NCI-H446 treated with DMSO at 0.1 percent for 48 hours (cell line): Measurements from ENCODE around the gene DNAH7.
A peak's percentile ranks its signal among the peaks of the same experiment; 100 is the strongest.
"Not testable (repeated sequence)": the region's sequence is repeated elsewhere in the genome, so short reads cannot be mapped to it uniquely, and the experiment has no call there.

ENCODE experiments used
- DNase-seq: peaks from one replicate; lab custom pipeline; 2025; lab: John Stamatoyannopoulos, UW

The DNAH7 gene

GRCh38 chr2:196068271-196069209 is at the start of gene DNAH7:
TSS of gene DNAH7 (minus strand) at chr2:196068837. CDS start at chr2:196068711, 126 bp downstream.
- DNase-seq, result peak; percentile 37

DNA sequence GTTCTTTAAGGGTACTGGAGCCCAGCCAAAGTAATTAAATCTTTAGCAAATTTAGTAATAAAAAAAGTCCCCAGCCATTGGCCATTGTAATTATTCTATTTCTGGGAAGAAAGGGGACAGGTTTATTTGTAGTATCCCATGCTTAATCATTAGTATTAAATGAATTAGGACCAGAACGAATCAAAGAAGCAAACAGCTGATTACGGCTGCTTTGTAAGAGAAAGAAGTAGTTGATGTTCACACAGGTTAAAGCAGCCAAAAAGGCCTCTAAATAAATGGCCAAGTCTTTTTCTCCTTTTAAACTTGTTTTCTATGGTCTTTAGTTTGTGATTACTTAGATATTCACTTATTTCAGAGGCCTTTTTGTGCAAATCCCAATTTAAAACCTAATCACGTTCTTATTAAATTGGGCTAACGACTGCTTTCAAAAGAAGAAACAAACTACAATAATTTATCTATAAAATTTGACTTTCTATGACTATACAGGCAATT is 48.6 kb upstream of the DNAH7 start:
- no peak for DNase-seq

DNA sequence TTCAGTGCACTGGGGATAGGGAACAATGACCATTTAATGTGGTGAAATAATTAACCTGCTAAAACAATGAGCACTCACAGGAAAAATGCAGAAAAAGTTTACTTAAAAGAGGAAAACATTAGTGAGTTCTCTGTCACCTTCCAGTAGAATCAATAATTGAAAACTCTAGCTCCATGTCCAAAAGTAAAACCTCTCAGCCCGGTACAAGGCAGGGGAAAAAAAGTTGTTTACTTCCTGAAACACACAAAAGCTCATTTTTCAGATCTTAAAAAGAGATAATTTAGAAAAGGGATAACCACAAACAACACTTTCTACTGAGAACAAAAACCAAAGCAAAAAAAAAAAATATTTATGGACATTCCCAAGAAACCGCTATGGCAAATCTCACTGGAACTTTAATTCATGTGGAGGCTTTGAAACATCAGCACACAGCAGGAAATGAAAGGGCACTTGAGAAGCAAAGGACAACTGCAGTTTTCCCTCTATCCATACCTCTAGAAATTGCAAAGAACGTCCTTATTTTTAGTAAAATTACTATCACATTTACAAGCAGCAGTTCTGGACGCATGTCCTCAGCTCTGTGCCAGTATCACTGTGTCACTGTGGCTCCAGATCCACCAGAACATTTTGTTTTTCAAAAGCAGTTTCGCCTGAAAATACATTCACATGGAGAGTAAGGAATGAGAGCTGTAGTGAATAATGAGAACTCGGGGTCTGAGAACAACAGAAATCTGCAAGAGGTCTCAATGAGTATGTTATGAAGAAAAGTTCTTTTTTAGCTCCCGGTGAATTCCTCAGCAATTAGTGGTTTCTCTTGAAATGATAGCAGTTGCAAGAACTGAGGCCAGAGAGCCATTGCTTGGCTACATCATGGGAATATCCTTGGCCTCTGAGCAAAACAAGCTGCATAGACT is 44.7 kb upstream of the DNAH7 start:
- DNase-seq, result no peak

DNA sequence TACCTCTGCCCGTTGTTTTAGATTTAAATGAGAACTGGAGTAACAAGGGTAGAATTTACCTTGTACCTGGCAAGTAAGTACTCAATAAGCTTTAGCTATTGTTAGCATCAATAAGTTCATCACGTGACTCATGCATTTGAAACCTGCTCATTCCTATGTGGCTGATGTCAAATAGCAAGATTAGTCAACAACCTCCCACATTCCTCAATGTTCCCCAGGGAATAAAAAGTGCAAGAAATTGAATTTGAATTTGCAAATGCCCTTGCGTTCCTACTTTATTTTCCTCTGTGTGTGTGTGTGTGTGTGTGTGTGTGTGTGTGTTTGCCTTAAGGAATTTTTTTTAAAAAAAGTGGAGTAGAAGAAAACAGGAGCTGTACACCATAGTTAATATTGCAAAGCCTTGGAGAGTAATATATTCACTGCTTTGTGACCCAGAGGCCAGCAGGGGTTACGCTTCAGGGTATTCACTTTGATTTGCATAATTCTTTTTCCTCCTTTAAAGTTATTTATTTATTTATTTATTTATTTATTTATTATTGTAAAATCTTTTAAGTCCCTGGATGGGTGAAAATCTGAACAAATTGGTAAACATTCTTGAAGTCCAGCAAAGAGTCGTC is 43.9 kb upstream of the DNAH7 start:
- no peak for DNase-seq

DNA sequence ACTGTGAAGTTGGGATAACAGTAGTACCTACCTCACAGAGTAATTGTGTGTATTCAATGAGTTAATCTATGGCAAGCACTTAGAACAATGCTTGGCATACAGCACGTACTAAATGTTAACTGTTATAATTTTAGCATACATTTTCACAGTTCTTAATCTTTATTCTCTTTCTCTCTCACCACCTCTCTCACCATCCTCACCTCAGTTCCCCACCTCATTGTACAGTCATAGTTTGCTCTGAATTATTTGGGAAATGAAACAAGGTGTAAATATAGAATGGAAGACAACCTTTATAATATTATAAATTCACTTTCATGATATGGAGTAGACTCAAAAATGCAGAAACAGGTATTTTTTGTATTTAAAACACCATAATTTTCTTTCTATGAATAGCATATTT is 40.0 kb upstream of the DNAH7 start:
- no peak for DNase-seq

DNA sequence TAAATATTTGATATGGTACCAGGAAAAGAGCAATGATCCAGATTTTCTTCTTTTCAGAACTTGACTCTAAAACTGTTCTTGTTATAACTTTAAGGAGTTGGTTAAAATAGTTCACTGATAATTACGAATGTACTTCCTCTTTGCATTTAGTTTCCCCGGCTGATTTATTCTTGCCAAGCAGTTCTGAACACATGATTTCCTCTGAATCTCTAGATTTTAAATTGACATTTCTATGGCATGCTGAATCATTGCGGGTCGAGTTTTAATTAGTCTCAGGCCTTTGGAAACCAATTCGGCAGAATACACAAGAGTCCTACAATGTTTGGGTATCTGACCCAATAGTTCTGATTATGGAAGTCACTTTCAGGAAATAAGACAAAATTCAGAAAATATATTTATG is 37.3 kb upstream of the DNAH7 start:
- no peak for DNase-seq

- no peak for DNase-seq
Measured at GRCh38 chr2:196104066-196104465, 35.4 kb upstream of the DNAH7 start.

GRCh38 chr2:196103626-196104025 is 35.0 kb upstream of the DNAH7 start:
- DNase-seq, result no peak

- DNase-seq, result no peak
Measured at GRCh38 chr2:196101325-196101991, 32.8 kb upstream of the DNAH7 start.

DNA sequence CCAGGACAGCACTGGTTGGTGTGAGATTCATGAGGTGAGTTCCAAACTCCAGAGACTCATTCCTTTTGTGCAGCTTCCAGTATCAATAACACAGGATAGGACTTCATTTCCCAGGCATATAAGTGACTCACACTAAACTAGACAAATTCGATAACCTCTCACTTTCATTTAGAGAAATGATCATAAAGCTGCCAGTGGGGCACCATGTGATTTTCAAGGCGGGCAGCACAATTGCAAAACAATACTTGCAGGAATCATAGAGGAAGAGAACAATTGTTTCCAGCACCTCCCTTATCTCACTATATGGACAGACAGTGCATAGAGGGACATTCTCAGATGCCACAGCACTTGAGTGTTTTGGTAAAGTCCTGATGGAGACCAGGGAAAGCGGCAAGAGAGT is 31.3 kb upstream of the DNAH7 start:
- DNase-seq, result no peak

DNA sequence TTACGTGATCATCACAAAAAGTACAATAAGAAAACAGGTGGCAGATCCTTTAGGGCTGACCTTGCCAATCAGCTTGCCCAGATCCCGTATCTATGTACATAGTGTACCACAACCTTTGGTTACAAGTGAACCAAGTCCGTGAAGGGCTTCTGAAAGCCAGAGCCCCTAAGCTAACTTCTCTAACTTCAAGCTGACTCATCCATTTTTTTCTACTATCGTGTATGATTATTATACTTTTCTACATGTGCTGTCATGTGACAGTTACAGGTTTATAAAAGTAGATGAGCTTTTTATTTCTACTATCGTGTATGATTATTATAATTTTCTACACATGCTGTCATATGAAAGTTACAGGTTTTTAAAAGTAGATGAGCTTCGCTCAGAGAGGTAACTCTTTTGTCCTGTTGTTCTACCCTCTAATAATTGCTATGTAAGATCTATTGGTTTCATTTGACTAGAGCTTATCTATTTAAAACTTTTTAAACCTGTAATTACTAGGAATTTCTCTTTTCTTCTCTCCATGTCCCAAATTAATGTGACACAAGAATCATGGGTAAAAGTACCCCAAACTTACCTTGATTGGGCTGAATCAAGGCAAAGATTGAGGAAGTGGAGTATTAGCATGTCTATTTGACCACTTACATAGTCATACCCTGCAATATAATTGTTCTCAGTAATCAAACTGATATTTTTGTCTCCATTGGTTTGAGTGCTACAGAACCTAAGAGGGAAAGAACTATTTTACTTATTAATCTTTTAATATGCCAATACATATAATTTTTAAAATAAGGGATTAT is 29.4 kb upstream of the DNAH7 start:
- DNase-seq, result no peak

DNA sequence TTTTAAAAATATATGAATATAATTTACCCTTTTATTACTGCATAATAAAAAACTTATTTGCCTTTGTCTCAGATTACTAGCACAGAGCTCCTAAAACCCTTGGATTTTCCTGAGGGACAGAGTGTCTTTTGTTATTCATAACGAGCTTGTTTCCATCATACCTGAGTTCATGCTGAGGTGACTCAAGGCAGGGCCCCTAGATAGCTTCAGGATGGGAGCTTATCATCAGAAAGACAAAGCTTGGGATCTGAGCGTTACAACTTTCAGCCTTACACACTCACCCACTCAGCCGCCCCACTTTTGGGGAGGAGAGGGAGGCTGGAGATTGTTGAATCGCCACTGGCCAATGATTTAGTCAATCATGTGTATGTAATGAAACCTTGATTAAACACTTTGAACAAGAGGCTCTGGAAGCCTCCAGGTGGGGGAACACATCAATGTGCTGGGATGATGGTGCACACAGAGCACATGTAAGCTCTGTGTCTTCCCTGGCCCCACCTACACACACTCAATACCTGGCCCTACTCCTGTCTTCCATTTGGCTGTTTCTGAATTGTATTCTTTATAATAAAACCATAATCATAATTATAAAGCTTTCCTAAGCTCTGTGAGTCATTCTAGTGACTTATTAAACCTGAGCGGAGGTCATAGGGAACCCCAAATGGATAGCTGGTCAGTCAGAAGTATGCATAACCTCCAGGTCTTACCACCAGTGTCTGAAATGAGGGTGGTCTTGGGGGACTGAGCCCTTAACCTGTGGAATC is 28.5 kb upstream of the DNAH7 start:
- no peak for DNase-seq

DNA sequence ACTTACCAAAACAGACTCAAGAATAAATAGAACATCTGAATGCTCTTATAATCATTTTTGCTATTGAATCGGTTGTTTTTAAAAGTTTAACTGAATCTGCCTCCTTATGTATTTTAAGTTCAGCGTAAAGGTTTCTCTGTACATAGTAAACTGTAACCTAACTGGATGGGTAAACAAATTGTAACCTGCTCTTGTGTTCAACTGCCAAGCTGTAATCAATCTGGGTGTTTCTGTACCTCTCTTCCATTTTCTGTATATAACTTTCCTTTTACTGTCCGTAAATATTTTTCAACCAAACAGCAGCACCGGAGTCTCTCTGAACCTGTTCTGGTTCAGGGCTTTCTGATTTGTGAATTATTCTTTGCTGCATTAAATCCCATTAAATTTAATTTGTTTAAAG is 27.6 kb upstream of the DNAH7 start:
- no peak for DNase-seq

- DNase-seq, result not testable (repeated sequence)
Measured at GRCh38 chr2:196089448-196089847, 20.8 kb upstream of the DNAH7 start.

- no peak for DNase-seq
Measured at GRCh38 chr2:196088203-196088602, 19.6 kb upstream of the DNAH7 start.

DNA sequence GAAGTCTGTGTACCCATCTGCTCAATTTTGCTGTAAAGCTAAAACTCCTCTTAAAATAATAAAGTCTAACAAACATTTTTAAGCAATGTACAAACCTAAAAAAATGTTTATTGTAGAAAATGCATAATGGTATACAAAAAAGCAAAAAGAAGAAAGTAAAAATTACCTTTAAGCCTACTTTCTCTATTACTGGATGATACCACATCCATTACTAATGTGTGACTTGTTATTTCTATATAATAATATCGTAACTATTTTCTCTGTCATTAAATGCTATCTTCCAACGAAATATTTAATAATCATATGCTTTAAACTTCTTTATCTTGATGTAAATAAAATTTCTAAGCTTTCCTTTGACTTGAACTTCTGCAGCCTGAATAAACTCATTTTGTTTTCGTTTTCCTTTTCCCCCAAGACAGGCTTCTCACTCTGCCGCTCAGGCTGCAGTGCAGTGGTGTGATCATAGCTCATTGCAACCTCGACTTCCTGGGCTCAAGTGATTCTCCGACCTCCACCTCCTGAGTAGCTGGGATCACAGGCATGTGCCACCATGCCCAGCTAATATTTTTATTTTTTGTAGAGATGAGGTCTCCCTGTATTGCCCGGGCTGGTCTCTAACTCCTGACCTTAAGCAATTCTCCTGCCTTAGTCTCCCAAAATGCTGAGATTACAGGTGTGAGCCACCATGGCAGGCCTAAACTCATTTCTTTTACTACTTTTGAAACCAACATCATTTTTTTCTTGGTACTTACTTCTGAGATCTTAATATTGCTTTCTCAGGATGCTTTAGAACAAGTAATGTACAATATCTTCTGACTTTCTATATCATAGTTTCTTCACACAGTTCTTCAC is 18.1 kb upstream of the DNAH7 start:
- DNase-seq, result no peak

GRCh38 chr2:196083601-196084000 is 15.0 kb upstream of the DNAH7 start:
- no peak for DNase-seq

DNA sequence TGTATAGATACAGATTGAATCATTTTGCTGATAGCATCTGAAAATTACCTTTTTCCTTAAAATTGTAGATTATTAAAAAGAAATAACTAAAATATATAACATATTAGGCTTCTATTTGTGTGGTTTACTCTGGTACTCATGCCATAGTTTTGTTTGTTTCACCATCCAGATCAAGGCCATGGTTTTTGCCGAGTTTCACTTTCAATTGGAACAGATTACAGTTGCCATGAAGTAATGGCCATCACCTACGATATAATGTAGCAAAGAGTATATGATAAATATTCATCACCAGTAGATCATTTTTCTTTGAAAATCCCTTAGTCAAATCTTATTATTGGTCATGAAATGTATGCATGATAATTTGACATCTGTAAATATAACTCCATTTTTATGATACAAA is 11.9 kb upstream of the DNAH7 start:
- DNase-seq, result no peak

DNA sequence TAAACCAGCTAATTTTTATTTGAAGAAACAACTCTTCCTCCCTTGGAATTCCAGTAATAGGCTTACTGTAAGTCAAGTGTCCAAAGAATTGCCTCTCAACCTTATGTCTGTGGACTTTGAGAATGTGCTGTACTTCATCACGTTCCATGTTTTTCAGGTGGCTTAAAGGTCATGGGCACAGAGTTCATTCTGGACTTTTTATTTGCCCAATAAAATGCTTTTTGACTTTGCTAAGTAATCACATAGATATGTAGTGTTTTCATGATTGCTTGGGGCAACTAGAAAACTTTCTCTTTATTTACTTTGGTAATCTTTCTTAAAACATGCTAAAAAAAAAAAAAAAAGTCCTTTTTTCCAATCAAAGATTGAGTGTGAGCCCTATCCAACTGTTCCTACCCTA is 10.4 kb upstream of the DNAH7 start:
- no peak for DNase-seq
